OCI-LY7 (cell line): ENCODE measurements around the gene CEP76. TPM values are rescaled to one million over a fixed set of nuclear protein-coding genes. Genes with fewer than 3 reads are reported as not detected.

Experiments
- BruUV-seq: library from RNA; stranded (reverse); fragments of 400-500 nt; replicated peaks from 2 replicates; lab custom pipeline; 2021; lab: Mats Ljungman, UMichigan
- CTCF ChIA-PET: fragments of 300-600 bp; sonication (Branson Sonifier 250); formaldehyde crosslinking; loops from one replicate; lab custom pipeline; 2022; ENCODE audit warnings: antibody characterized with exemption; ENCODE audit not compliant: unreplicated experiment; lab: Charles Lee
- POLR2A ChIA-PET: fragments of 300-600 bp; sonication (Branson Sonifier 250); formaldehyde crosslinking; loops from one replicate; lab custom pipeline; 2022; ENCODE audit warnings: antibody characterized with exemption; lab: Charles Lee
- DNase-seq: peaks from one replicate; pipeline ENCODE4 v3.0.0-alpha.2; 2015; ENCODE audit warnings: low spot score
- H2AFZ ChIP-seq: fragments of 200-600 bp; sonication (generic), shearing (Covaris generic); 2 replicates; pipeline ENCODE4 v1.6.1; 2014; ENCODE audit warnings: mild to moderate bottlenecking, antibody characterized with exemption, low read length, moderate library complexity
- H3K27ac ChIP-seq: fragments of 200-600 bp; sonication (generic); 2 replicates; pipeline ENCODE4 v1.5.1; 2014; ENCODE audit warnings: mixed run types, low read depth, mild to moderate bottlenecking, moderate library complexity, low read length, inconsistent platforms; ENCODE audit not compliant: poor library complexity, severe bottlenecking
- H3K36me3 ChIP-seq: fragments of 200-600 bp; sonication (generic); 2 replicates; pipeline ENCODE4 v1.6.1; 2014; ENCODE audit warnings: mild to moderate bottlenecking, antibody characterized with exemption, low read length, moderate library complexity, mixed read lengths; ENCODE audit not compliant: insufficient read depth
- H3K4me1 ChIP-seq: fragments of 200-600 bp; sonication (generic); 2 replicates; pipeline ENCODE4 v1.5.1; 2014; ENCODE audit warnings: mild to moderate bottlenecking, low read length; ENCODE audit not compliant: insufficient read depth, poor library complexity, severe bottlenecking
- H3K4me2 ChIP-seq: fragments of 200-600 bp; sonication (generic); 2 replicates; pipeline ENCODE4 v1.6.1; 2014; ENCODE audit warnings: mild to moderate bottlenecking, low read length
- H3K4me3 ChIP-seq: fragments of 200-600 bp; sonication (generic); 2 replicates; pipeline ENCODE4 v1.5.1; 2014; ENCODE audit warnings: mild to moderate bottlenecking, low read depth, low read length; ENCODE audit not compliant: poor library complexity, severe bottlenecking
- H3K79me2 ChIP-seq: fragments of 200-600 bp; sonication (generic); 2 replicates; pipeline ENCODE4 v1.6.1; 2016; ENCODE audit warnings: low read depth, mild to moderate bottlenecking, low read length, moderate library complexity, mixed read lengths; ENCODE audit not compliant: insufficient read depth
- H3K9me2 ChIP-seq: fragments of 200-600 bp; sonication (generic); 2 replicates; pipeline ENCODE4 v1.6.1; 2016; ENCODE audit warnings: mild to moderate bottlenecking, low read length, mixed read lengths; ENCODE audit not compliant: insufficient read depth
- H3K9me3 ChIP-seq: fragments of 200-600 bp; sonication (generic); 2 replicates; pipeline ENCODE4 v1.6.1; 2014; ENCODE audit warnings: mild to moderate bottlenecking, mixed run types, low read length, mixed read lengths
- H4K20me1 ChIP-seq: fragments of 200-600 bp; sonication (generic); 2 replicates; pipeline ENCODE4 v1.6.1; 2014; ENCODE audit warnings: mild to moderate bottlenecking, antibody characterized with exemption, low read length, moderate library complexity, mixed read lengths; ENCODE audit not compliant: insufficient read depth
- EZH2phosphoT487 ChIP-seq: fragments of 200-600 bp; sonication (generic); IDR thresholded peaks from 2 replicates; pipeline ENCODE4 v1.6.1; 2018; ENCODE audit warnings: low read depth, borderline replicate concordance, mild to moderate bottlenecking, mixed run types, antibody characterized with exemption, low read length, moderate library complexity, mixed read lengths
- intact Hi-C: fragments of 100-400 bp; cut with micrococcal nuclease; formaldehyde crosslinking; loops from one replicate; pipeline ENCODE4 v1.10.0; 2022; ENCODE audit not compliant: unreplicated experiment
- total RNA-seq, 2 experiments: library from RNA; depleted of rRNA in 1 of 2; stranded (reverse); fragments of >200 nt in 1 of 2; shearing (Covaris generic) in 1 of 2; gene quantifications; 2 replicates each; pipeline ENCODE4 v1.2.3, GENCODE V29; 2014 to 2022
- TF ChIP-seq, protein P1 (sequence below): fragments of 200-600 bp; sonication (generic); conservative IDR thresholded peaks from 2 replicates; pipeline ENCODE4 v1.5.1; 2014; ENCODE audit warnings: mild to moderate bottlenecking, antibody characterized with exemption, low read length, moderate library complexity, mixed read lengths

CEP76 gene
- total RNA-seq, 2 experiments from 2014 or later, result 14.1 to 22.1 TPM

DNA sequence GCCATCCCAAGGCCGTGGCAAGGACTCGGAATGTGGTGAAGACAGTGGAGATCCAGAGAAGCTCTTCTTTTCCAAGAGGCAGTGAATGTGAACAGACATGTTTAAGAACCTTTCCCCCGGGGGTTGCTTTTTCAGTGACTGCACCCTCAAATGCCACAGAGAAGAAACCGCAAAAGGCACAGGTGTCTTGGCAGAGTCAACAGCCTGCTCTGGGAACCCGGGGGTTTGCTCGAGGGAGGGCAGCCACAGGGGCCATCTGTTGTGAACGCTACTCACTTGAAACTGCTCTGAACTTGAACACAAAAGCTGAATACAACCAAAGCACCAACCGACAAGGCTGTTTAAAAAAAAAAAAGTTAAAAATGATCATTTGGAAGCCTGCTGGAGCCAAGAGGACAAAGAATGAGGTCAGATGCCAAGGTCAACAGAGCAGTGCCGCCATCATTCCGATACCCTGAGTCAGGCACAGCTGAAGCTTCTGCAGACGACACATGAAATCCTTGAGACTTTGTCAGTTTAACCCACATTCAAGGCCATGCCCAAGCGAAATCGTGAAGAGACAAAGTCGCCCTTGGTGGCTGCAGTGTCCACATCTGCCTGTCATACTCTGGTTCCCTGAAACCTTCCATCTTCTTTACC lies 47.7 kb upstream of the CEP76 start:
- no peaks in the 10 kb centered on the region for H3K9me2 ChIP-seq
- no peaks in the 10 kb centered on the region for H4K20me1 ChIP-seq
- intact Hi-C loops, result loop anchor here (1.0 to 5.0 kb wide), 3 partner anchors 87 to 111 kb away; no protein-coding TSS in a partner anchor
- H2AFZ ChIP-seq, result peak overlapping the region; percentile 22; the same call in 1 of the 2 replicates
- no peaks in the 10 kb centered on the region for H3K79me2 ChIP-seq
- DNase-seq, result peak; percentile 95
- ChIA-PET CTCF (interaction anchor here (0.9 kb wide), 1 partner anchor 134 kb away, joined by 3 read pairs; the partner anchor contains the start of gene PTPN2), POLR2A (interaction anchor here (0.7 to 1.5 kb wide), 10 partner anchors 12 to 257 kb away, joined by 3 to 6 read pairs (median 4); partner anchors contain the start of gene PTPN2)
- H3K4me3 ChIP-seq, result peak overlapping the region; percentile 15
- H3K27ac ChIP-seq, result peak overlapping the region; percentile 62
- no peaks in the 10 kb centered on the region for H3K9me3 ChIP-seq
- H3K4me1 ChIP-seq, result peaks cover 40% of the 10 kb centered on the region
- TF ChIP-seq, protein P1, sequence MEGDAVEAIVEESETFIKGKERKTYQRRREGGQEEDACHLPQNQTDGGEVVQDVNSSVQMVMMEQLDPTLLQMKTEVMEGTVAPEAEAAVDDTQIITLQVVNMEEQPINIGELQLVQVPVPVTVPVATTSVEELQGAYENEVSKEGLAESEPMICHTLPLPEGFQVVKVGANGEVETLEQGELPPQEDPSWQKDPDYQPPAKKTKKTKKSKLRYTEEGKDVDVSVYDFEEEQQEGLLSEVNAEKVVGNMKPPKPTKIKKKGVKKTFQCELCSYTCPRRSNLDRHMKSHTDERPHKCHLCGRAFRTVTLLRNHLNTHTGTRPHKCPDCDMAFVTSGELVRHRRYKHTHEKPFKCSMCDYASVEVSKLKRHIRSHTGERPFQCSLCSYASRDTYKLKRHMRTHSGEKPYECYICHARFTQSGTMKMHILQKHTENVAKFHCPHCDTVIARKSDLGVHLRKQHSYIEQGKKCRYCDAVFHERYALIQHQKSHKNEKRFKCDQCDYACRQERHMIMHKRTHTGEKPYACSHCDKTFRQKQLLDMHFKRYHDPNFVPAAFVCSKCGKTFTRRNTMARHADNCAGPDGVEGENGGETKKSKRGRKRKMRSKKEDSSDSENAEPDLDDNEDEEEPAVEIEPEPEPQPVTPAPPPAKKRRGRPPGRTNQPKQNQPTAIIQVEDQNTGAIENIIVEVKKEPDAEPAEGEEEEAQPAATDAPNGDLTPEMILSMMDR, result no peak
- no peak for TF ChIP-seq EZH2phosphoT487
- no TSS peak for BruUV-seq
- H3K4me2 ChIP-seq, result peak overlapping the region; percentile 64
- no peaks in the 10 kb centered on the region for H3K36me3 ChIP-seq

DNA sequence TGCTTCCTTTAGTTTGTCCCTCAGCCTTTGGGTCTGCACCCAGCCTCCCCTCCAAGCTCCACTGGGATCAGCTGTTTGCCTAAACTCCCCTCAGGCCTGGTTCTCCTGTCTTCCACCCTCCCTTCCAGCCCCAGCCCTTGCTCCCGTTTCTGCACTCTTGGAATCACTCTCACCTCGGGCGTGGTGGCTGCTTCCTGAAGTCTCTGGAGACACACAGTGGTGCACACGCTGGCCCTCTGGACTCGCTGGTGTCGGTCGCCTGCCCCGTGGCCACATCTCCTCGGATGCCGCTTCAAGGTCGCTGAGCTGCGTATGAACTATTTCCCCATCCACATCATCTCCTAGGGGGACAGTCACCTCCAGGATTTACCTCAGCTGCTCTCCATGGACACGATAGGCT lies 46.6 kb upstream of the CEP76 start:
- intact Hi-C loops, result no loop called here
- ChIA-PET POLR2A (interaction anchor here (0.8 to 1.0 kb wide), 3 partner anchors 135 to 196 kb away, joined by 3 to 4 read pairs (median 3); partner anchors contain the start of gene PTPN2), CTCF (no interaction called here)
- Histone ChIP-seq H3K79me2 (no peaks in the 10 kb centered on the region), H3K4me3 (no peak overlapping the region), H3K9me2 (no peaks in the 10 kb centered on the region), H2AFZ (no peak overlapping the region), H3K4me2 (peak overlapping the region; percentile 64; the same call in 1 of the 2 replicates), H3K9me3 (no peaks in the 10 kb centered on the region), H3K27ac (no peak overlapping the region), H3K36me3 (no peaks in the 10 kb centered on the region), H3K4me1 (peaks cover 44% of the 10 kb centered on the region), H4K20me1 (no peaks in the 10 kb centered on the region)
- no peak for TF ChIP-seq EZH2phosphoT487
- TF ChIP-seq, protein P1, result no peak
- DNase-seq, result no peak
- BruUV-seq, result no TSS peak

DNA sequence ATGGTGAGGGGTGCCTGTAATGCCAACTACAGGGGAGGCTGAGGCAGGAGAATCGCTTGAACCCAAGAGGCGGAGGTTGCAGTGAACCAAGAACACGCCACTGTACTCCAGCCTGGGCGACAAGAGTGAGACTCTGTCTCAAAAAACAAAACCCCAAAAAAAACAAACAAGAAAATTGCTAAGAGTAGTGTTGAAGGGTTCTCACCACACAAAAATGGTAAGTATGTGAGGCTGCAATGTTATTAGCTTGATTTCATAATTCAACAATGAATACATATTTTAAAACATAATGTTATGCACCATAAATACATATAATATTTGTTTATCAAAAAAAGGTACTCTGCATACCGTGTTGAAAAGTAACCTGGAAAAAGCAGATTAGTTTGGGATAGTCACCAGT lies 46.1 kb upstream of the CEP76 start:
- intact Hi-C loops, result no loop called here
- Histone ChIP-seq H3K9me2 (no peaks in the 10 kb centered on the region), H3K9me3 (no peaks in the 10 kb centered on the region), H3K4me3 (no peak overlapping the region), H3K36me3 (no peaks in the 10 kb centered on the region), H3K4me2 (no peak overlapping the region), H3K27ac (no peak overlapping the region), H2AFZ (no peak overlapping the region), H4K20me1 (no peaks in the 10 kb centered on the region), H3K4me1 (peaks cover 44% of the 10 kb centered on the region), H3K79me2 (no peaks in the 10 kb centered on the region)
- no peak for DNase-seq
- BruUV-seq, result no TSS peak
- POLR2A ChIA-PET, result interaction anchor here (0.8 to 1.0 kb wide), 3 partner anchors 135 to 196 kb away, joined by 3 to 4 read pairs (median 3); partner anchors contain the start of gene PTPN2
- CTCF ChIA-PET, result no interaction called here
- no peak for TF ChIP-seq EZH2phosphoT487
- TF ChIP-seq, protein P1, result no peak
